GM04504 (cell line): Measurements from ENCODE around the gene FSTL4.
"Not testable (repeated sequence)": the region's sequence is repeated elsewhere in the genome, so short reads cannot be mapped to it uniquely, and the experiment has no call there.

Experiments used
- DNase-seq: peaks from one replicate; pipeline ENCODE4 v3.0.0-alpha.2; 2012; ENCODE audit warnings: low read depth

Gene FSTL4

DNA sequence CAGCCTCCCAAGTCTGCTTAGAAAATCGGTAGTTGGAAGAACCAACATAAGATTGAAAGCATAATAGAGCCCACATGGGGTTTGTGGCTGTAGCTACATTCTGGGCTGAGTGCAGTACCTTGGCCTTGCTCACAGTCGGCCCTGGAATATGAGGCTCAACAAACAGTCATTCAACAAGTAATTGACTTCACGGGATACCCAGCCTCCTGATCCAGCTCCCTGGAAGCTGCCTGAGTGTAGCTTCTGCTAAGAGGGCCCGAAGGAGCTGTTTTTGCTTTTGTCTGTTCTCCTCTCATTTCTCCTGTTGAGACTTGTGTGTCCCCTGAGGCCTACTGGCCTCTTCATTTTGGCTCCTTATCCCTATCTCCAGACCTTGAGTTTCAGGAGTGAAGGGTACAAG lies 389.8 kb downstream of the FSTL4 start:
- no peak for DNase-seq

DNA sequence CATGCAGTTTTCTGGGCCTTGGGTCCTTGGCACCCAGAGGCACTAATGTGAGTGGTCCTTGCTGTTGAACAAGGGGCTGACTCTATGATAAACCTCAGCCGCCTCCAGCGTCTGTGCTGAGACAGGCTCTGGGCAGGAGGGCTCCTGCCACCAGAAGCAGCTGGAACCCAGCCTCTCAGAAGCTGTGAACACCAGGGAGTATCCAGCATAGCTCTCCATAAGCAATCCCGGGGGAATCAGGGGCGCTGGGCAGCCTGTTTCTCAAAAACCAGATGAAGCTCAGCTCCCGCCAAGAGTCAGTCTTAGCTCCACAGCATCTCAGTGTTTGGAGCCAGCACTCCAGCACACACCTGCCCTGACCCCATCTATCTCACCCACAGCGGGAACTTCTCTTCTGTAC lies 390.3 kb downstream of the FSTL4 start:
- DNase-seq: no peak

DNA sequence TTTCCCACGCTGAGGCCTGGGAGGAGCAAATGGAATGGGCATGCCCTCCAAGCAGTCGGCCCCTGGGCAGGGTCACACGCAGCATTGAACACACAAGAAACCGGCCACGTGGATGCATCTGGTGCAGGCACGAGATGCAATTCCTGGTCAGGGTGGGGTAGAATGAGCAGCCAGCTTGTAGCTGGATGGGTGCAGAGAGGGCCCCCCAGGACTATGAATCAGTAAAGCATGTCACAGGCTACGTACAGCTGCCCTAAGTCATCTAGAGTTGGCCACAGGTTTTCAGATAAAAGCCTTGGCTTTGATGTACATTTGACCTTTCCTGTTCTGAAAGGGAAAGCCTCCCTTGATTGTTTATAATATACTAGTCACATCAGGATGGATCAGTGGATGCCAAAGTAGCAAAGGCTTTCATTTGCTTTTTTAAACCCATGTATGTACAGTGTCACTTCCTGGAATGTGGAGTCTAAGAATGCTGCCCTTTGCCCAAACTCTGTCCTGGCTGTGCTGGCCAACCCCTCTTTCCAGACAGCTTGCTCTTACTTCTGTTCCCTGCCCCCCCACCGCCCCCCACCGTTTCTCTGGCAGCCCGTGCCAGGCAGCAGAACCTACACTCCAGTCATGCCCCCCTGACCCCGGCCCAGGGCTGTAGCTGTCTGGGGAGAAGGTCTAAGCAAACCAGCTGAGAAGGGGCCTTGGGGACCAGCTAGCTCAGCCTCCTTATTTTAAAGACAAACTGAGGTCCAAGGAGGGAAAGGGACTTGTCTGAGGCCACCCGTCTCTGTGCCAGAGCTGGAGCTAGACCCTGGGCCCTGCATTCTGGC lies 391.3 kb downstream of the FSTL4 start:
- DNase-seq: no peak

DNA sequence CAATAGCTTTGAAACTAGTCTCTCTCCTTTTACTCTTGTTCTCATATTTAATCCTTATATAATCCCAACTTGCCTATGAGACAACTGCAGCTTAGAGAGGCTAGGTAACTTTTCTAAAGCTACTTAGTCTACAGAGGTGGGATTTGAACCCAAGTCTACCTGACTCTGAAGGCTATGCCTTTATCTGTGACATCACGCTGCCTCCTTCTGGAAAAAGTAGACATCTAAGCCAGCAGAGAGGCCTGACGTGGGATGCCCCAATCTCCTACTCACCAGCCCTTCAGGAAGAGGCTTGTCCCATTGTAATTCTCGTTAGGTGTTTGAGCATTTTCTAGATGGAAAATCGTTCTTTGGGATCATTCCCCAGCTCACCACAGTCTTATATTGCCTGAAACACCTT lies 393.0 kb downstream of the FSTL4 start:
- no peak for DNase-seq

DNA sequence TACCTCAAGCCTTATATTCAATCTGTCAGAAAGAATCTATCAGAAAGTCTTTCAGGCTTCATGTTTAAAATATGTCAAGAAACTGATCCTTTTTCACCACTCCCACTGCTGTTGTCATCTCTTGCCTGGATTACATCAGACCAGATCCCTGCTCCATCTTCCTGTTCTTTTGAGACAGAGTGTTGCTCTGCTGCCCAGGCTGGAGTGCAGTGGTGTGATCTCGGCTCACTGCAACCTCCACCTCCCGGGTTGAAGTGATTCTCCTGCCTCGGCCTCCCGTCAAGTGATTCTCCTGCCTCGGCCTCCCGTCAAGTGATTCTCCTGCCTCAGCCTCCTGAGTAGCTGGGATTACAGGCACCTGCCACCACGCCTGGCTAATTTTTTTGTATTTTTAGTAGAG lies 396.2 kb downstream of the FSTL4 start:
- DNase-seq: not testable (repeated sequence)

DNA sequence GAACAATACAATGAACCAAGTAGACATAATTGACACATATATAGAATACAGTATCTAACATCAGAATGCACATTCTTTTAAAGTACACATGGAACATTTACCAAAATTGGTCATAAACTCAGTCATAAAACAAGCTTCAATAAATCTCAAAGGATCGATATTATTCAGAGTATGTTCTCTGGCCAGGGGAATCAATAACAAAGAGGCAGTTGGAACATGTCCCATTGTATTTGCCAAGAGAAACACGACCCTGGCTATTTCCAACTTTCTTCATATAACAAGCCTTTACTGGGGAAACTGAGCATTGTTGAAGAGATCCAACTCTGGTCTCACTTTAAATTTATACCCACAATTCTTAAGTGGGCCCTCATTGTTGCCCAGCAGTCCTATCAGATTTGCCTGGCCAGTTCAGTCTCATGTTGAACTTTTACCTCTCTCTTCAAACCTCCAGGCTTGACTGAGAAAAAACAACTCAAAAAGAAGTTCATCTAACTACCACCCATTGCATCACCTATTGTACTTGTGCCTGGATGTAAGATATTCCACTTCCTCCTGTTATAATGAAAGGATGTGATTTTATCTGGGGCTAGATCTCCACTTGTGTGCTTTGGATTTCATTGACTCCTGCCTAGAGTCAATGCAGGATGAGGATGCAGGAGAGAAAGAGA lies 398.1 kb downstream of the FSTL4 start:
- DNase-seq: no peak

DNA sequence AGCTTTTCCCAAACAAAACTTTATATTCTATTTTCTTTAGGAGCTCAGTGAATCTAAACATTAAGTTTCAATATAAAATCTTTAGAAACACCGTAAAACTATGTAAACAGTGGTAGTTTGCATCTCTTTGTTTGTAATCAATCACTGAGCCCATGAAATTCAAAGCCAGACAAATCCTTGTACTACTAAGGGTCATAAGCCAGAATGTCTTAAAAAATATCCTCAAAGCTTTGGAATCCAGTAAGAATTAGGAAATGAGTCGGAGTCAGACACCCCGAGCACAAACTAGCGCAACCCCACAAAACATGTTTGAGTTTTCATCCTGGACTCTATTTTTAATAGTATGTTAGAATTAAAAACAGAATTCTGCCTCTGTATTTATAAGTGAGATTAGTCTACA lies 406.7 kb downstream of the FSTL4 start:
- no peak for DNase-seq

DNA sequence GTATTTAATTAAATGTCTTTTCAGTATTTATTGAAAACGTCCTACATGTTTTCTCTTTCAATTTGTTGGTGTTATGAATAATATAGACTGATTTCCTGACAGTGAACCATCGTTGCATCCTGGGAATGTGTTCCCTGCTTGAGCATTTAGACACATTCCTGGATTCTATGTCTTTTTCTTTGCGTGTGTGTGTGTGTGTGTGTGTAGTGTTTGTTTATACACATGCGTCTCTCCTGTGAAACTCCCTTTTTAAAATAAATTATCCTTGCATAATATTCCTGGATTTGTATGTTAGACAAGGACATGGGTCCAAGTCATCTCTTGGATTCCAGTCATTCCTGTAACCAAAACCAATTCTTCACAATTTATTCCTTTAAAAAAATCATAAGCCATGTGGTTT lies 407.1 kb downstream of the FSTL4 start:
- no peak for DNase-seq

DNA sequence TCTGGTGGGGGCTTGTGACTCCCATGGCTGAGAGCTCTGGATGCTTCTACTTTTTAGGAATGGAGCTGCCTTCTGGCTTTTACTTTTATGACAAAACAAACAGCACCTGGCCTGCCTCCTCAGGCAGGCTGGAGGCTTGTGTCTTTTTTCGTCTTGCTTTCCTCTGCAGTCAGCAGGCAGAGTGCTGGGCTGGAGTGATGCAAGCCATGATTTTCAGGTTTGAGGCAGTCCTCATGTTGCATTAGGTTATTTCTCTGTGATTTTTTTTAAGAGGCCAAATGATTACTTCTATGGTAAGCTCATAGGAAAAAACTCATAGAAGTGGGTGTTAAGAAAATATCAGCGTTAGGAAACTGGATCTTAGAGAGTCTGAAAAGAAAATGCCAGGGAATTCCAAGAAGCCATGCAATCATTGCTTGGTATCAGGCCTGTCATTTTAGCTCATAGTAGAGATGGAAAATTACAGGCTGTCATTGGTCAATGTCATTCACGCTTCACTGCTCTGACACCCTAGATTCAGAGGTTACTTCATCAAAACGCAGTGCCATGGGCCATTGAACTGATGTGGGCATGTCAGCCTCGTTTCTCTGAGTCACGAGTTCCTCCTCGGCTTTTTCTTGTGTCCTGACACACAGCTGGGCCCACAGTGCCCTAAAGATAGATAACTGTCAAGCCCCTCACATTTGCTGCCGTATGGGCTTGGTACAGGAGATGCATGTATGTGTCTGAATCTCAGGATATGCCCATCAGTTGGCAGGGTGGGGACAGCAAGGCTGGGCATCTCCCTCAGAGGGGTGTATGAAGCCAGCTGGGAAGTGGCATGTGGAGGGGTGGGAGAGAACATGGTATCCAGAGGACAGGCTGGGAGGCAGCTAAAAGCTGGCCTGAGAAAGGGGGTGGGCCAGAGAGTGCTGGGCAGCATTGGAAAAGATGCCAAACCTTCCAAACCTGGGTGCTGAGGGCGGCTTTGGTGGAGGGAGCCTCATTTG lies 408.7 kb downstream of the FSTL4 start:
- no peak for DNase-seq

DNA sequence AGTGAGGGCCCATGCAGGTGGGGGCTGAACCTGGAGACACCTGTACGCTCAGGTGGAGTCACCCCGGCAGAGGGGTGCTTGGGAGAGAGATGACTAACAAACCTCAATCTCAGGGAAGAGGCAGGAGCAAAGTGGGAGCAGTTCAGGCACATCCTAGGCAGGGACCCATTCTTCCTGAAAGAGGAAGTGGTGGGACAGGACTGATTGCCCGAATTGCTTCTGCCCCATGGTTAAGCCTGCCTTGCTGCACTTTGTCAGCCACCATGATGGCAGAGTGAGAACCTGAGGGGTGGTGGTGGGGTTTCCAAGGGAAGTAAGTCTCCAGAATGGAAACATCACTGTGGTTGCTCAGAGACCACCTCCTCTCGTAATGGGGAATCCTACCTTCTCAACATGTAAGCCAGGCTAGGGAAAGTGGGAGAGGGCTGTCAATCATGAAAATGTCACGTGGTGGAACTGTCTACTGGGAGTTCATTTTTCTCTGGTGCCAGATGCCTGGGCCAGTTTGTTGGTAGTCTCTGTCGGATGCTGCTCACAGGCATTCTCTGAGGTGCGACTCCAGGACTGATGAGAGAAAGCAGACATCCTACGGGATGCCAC lies 410.2 kb downstream of the FSTL4 start:
- DNase-seq: no peak

DNA sequence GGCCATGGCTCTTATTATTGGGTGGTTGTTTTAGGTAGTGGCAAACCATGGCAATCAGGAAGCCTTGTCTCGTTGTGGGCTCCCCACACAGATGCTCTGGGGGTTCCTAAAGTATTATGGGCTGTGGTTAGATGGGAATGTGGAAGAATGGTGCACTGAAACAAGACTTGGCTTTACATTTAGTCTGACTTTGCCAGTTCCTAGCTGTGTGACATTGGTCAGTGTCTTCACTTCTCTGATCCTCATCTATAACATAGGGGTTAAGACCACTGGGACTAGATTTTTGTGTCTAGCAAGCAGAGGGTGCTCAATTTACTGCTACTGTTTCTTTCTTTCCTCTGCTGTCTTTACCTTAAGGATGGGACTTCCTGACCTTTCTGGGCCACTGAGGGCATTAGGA lies 411.0 kb downstream of the FSTL4 start:
- DNase-seq: no peak

DNA sequence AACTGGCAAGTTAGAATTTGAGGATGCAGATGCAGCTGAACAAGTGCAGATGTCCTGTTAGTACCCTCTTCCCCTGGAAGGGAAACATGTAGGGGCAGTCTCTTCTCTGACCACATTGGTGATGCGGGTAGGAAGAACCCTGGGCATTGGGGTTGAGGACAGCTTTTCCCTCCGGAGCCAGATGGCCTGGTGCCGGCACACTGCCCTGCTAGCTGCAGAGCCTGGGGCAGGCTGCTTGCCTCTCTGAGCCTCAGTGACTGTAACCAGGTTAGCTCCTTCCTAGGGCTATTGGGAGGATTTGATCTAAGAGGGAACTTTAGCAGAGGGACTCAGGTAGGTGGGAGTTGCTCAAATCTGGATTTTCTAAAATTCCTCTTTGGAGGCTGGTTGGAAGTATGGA lies 412.1 kb downstream of the FSTL4 start:
- no peak for DNase-seq

DNA sequence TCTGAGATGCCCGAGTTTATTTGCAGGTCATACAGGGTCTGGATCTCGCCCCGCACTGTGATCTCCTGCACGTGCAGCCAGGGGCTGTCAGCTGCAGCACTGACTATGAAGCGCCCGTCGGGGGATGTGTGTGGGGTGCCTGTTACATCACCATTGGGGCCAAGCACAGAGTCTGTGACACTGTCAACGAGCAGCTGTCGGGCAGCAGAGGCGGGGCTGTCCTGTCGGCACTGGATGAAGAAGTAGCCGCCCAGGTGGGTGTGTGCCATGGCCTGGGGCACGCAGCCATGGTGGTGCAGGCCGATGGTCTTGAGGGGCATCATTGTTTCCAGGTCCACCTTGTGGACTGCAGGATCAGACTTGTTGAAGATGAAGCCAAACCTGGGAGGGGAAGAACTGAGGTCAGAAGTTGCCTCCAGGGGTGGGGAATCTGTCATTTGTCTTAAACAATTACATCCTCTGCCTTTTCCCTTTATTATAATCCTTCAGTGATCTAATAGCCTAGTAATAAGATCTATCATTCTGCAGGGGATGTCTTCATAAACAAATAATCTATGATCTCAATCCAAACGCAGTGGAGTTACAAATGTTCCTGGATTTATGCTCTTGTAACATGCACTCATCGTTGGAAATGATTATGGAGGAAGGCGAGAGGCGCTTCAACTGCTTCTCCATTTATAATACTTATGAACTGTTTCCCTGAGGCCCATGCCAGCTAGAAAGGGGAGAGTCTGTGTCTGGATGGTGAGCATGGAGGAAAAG lies 412.7 kb downstream of the FSTL4 start:
- DNase-seq: no peak

DNA sequence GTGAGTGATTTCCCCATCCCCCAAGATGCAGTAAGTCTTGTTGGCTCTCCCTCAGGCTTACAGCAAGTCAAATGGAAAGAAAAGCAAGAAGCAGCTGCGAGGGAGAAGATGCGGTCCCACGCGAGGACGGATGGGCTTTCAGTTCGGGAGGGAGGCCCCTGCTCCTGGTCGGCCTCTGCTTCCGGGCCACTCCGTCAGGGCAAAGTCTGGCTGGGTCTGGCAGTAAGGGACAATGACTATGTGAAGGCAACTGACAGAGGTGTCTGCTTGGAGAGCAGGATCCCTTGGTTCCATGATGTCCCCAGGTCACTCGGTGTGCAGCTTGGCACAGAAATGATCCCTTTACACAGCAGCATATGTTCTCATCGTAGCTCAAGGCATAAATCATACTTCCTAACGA lies 413.8 kb downstream of the FSTL4 start:
- DNase-seq: no peak

DNA sequence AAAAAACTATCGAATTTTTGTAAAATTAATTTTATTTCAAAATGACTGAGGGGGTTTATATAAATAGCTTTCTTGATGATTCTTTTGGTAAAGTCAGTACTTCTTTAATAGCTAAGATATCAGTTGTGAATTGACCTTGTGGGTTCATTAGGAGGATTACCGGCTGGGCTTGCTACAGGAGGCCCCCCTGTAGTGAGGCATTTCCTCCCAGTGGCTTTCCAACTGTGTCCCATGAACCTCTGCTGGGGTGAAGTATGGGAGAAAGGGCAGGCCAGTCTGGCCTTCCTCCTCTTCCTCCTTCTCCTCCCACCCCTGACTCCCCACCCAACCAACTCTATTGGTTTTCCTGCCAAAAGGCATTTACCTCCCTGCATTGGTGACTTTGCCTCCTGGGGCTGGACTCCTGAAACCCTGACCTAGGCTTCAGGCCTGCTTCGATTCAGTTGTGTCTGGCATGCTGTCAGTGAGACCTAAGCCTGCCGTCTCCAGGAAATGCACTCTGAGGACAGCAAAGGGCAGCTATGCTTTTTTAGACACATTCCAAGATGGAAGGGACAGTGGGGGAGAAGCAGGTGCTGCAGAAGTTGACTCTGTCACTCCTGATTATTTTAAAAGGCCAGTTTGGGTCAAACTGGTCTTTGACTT lies 415.8 kb downstream of the FSTL4 start:
- DNase-seq: no peak

DNA sequence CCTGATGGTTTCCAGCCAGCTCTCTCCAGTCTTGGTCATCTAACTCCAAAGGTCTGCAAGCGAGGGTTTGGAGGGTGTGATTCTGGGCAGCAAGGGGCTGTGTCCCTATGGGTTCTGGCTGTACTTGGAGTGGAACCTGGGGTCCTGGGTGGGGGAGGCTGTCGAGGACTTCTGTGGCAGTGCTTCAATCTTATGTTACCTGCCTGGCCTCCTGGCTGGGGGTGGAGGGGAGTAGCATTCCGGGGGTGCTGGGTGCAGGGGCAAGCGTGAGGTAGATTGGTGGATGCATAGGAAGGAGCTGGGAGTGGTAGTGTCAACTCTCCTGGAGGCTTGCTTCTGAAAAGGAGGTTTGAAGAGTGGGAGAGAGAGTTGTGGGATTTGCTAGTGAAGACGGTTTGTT lies 417.1 kb downstream of the FSTL4 start:
- no peak for DNase-seq

DNA sequence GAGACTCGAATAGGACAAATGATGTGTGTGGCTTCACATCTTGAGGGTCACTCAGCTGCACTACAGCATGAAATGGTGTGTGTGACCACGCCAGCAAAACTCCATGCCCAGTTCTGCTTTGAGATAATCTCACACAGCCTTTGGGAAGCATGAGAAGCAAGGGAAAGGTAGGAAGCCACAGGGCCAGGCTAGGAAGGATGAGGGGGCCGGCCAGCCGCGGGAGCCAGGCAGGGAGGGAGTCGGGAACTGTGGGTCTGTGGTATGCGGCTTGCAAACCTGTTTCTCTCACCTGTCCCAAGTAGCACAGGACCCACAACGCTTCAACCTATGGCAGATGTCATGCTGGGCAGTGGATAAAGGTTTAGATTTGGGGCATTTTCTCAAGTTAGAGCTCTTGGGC lies 418.5 kb downstream of the FSTL4 start:
- no peak for DNase-seq

DNA sequence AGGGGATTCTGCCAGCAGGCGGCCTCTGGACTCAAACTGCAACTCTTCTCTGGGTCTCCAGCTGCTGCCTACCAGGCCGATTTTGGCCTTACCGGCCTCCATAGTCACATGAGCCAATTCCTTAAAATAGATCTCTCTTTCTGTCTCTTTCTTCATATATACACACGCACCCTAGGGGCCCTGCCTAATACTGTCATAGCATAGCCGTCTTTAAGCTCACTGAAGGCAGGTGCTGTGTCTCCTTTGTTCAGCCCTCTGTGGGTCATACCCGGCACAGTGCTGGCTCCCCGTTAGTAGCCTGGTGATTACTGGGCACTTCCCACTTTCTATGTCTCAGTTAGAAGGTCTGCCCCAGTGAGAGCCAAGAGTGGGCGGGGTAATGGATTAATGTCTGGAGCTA lies 419.6 kb downstream of the FSTL4 start:
- no peak for DNase-seq

DNA sequence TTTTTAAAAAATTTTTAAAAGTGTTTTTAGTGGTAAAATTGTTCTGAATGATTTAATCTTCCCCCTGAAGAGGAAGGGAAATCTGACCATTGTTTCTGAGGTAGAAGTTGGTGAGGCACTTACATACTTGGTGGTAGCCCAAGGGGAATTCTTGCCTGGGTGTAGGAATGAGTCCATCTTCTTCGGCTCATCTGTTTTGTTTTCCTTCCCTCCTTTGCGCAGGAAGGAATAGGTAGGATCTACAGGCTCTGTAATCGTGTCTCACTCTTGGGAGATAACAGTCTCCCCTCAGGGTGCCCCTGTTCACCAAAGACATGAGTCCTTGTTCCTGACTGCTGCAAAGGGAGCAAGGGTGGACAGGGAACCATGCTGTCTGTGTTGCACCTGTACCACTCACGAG lies 422.5 kb downstream of the FSTL4 start:
- DNase-seq: no peak

DNA sequence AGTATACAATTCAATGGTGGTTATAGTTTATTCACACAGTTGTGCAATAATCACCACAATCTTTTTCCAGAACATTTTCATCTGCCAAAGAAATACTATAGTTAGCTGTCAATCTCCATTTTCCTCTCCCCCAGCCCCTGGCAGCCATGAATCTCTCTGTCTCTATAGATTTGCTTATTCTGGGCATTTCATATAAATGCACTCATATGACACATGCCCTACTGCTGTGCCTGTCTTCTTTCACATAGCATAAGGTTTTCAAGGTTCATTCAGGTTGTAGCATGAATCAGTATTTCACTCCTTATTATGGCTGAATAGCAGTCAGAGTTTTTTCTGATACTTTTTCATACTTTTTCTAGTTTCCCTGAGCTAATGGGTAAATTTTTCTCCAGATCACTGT lies 432.9 kb downstream of the FSTL4 start:
- DNase-seq: no peak
